GM12891 (cell line): ENCODE results near the gene MRPS2.

Source experiments
- DNase-seq: peaks from one replicate; pipeline ENCODE4 v3.0.0; 2011; ENCODE audit warnings: low spot score; ENCODE audit not compliant: insufficient read length
- FAIRE-seq: peaks from 2 replicates; lab custom pipeline; 2011; peaks lifted over from hg19 to GRCh38; lab: Jason Lieb, UNC
- PAX5 ChIP-seq: IDR thresholded peaks from 2 replicates; pipeline ENCODE4 v1.6.1; 2011; ENCODE audit warnings: low read length, moderate library complexity, mild to moderate bottlenecking; ENCODE audit not compliant: insufficient read depth, severe bottlenecking
- POLR2A ChIP-seq: IDR thresholded peaks from 2 replicates; pipeline ENCODE4 v1.6.1; 2011; ENCODE audit warnings: low read depth, low read length, control low read depth
- POLR2AphosphoS5 ChIP-seq: IDR thresholded peaks from 2 replicates; pipeline ENCODE4 v1.6.1; 2011; ENCODE audit warnings: low read depth, low read length, control low read depth
- POU2F2 ChIP-seq: IDR thresholded peaks from 2 replicates; pipeline ENCODE4 v1.6.1; 2011; ENCODE audit warnings: low read depth, mild to moderate bottlenecking, control low read depth, low read length, moderate library complexity
- SPI1 ChIP-seq: IDR thresholded peaks from 2 replicates; pipeline ENCODE4 v1.6.1; 2011; ENCODE audit warnings: low read depth, low read length, control low read depth
- TAF1 ChIP-seq: IDR thresholded peaks from 2 replicates; pipeline ENCODE4 v1.6.1; 2011; ENCODE audit warnings: low read depth, low read length, control low read depth

MRPS2 gene

GRCh38 chr9:135504262-135505243 is 4.1 kb downstream of the MRPS2 start:
- TF ChIP-seq POLR2A (peak; percentile 30; the same call in 1 of the 2 replicates), POLR2AphosphoS5 (no peak)
- DNase-seq, result peak; percentile 69
- FAIRE-seq, result peak; percentile 65

GRCh38 chr9:135505406-135506187 is 5.1 kb downstream of the MRPS2 start:
- no peak for TF ChIP-seq POU2F2
- TF ChIP-seq SPI1, result no peak
- TF ChIP-seq TAF1, result no peak
- TF ChIP-seq POLR2AphosphoS5, result no peak
- TF ChIP-seq POLR2A, result peak; percentile 28; the same call in 1 of the 2 replicates
- DNase-seq, result no peak
- no peak for FAIRE-seq

- DNase-seq (no peak), FAIRE-seq (no peak)
- TF ChIP-seq PAX5, result no peak
Observed at GRCh38 chr9:135506327-135507103, 6.0 kb downstream of the MRPS2 start.

GRCh38 chr9:135507104-135508035 is 6.9 kb downstream of the MRPS2 start:
- DNase-seq, result no peak
- FAIRE-seq, result no peak
- no peak for TF ChIP-seq POU2F2
- TF ChIP-seq SPI1, result no peak
- no peak for TF ChIP-seq TAF1
- no peak for TF ChIP-seq PAX5
- no peak for TF ChIP-seq POLR2AphosphoS5
- no peak for TF ChIP-seq POLR2A

- FAIRE-seq (no peak), DNase-seq (no peak)
- no peak for TF ChIP-seq TAF1
- TF ChIP-seq POU2F2, result no peak
- no peak for TF ChIP-seq SPI1
- no peak for TF ChIP-seq POLR2A
- no peak for TF ChIP-seq PAX5
- no peak for TF ChIP-seq POLR2AphosphoS5
Observed at GRCh38 chr9:135508211-135508820, 7.8 kb downstream of the MRPS2 start.

GRCh38 chr9:135509458-135509857 is 9.0 kb downstream of the MRPS2 start:
- no peak for TF ChIP-seq POLR2A
- TF ChIP-seq TAF1, result no peak
- no peak for TF ChIP-seq POU2F2
- FAIRE-seq (no peak), DNase-seq (no peak)

- FAIRE-seq, result no peak
- no peak for TF ChIP-seq POU2F2
- TF ChIP-seq POLR2AphosphoS5, result no peak
- no peak for TF ChIP-seq PAX5
- TF ChIP-seq TAF1, result no peak
- TF ChIP-seq SPI1, result no peak
- TF ChIP-seq POLR2A, result no peak
- no peak for DNase-seq
Observed at GRCh38 chr9:135512241-135512603, 11.7 kb downstream of the MRPS2 start.

- FAIRE-seq, result no peak
- TF ChIP-seq POU2F2 (no peak), TAF1 (no peak), POLR2A (no peak), SPI1 (no peak)
- DNase-seq, result no peak
Observed at GRCh38 chr9:135512904-135513303, 12.4 kb downstream of the MRPS2 start.
